ENCODE data around the gene TSPAN7.

Gene TSPAN7

GRCh38 chrX:38596939-38597338, 35.6 kb downstream of the TSPAN7 start:
- DNase-seq: no peak

GRCh38 chrX:38599796-38600755, 38.7 kb downstream of the TSPAN7 start:
- DNase-seq: no peak

- no peak for DNase-seq
Observed at GRCh38 chrX:38601866-38602265, 40.5 kb downstream of the TSPAN7 start.

- no peak for DNase-seq
Observed at GRCh38 chrX:38606821-38607220, 45.5 kb downstream of the TSPAN7 start.

- DNase-seq: no peak
Observed at GRCh38 chrX:38607976-38608375, 46.6 kb downstream of the TSPAN7 start.

- DNase-seq: no peak
Observed at GRCh38 chrX:38610849-38611248, 49.5 kb downstream of the TSPAN7 start.

GRCh38 chrX:38612281-38612680, 50.9 kb downstream of the TSPAN7 start:
- no peak for DNase-seq

- DNase-seq: no peak
Observed at GRCh38 chrX:38614485-38614884, 53.1 kb downstream of the TSPAN7 start.

- DNase-seq: no peak
Observed at GRCh38 chrX:38616904-38617303, 55.6 kb downstream of the TSPAN7 start.

GRCh38 chrX:38618180-38618579, 56.8 kb downstream of the TSPAN7 start:
- no peak for DNase-seq

- DNase-seq: no peak
Observed at GRCh38 chrX:38620623-38621022, 59.3 kb downstream of the TSPAN7 start.

- no peak for DNase-seq
Observed at GRCh38 chrX:38626296-38626695, 65.0 kb downstream of the TSPAN7 start.

- peak; percentile 0 for DNase-seq
Observed at GRCh38 chrX:38627683-38628082, 66.3 kb downstream of the TSPAN7 start.

GRCh38 chrX:38628587-38628986, 67.2 kb downstream of the TSPAN7 start:
- DNase-seq: no peak

GRCh38 chrX:38632516-38632915, 71.2 kb downstream of the TSPAN7 start:
- no peak for DNase-seq

- DNase-seq: no peak
Observed at GRCh38 chrX:38634665-38635064, 73.3 kb downstream of the TSPAN7 start.

GRCh38 chrX:38636949-38637819, 75.8 kb downstream of the TSPAN7 start:
- no peak for DNase-seq

GRCh38 chrX:38638952-38639529, 77.7 kb downstream of the TSPAN7 start:
- DNase-seq: no peak

- no peak for DNase-seq
Observed at GRCh38 chrX:38639730-38640129, 78.4 kb downstream of the TSPAN7 start.

- DNase-seq: no peak
Observed at GRCh38 chrX:38641197-38641596, 79.9 kb downstream of the TSPAN7 start.

- DNase-seq: no peak
Observed at GRCh38 chrX:38643903-38644302, 82.6 kb downstream of the TSPAN7 start.

GRCh38 chrX:38646129-38646528, 84.8 kb downstream of the TSPAN7 start:
- DNase-seq: no peak

GRCh38 chrX:38649221-38649620, 87.9 kb downstream of the TSPAN7 start:
- no peak for DNase-seq

Data from fibroblast of skin of right quadriceps (primary cell).